ENCODE results near the gene STIM1.

The STIM1 gene

GRCh38 chr11:3925513-3925912 lies 70.0 kb downstream of the STIM1 start:
- DNase-seq = no peak

GRCh38 chr11:3926458-3927095 lies 71.1 kb downstream of the STIM1 start:
- no peak for DNase-seq

- no peak for DNase-seq
Measured at GRCh38 chr11:3927129-3927796, 71.8 kb downstream of the STIM1 start.

GRCh38 chr11:3929232-3929631 lies 73.8 kb downstream of the STIM1 start:
- no peak for DNase-seq

- no peak for DNase-seq
Measured at GRCh38 chr11:3929649-3930048, 74.2 kb downstream of the STIM1 start.

- no peak for DNase-seq
Measured at GRCh38 chr11:3932698-3933097, 77.2 kb downstream of the STIM1 start.

- no peak for DNase-seq
Measured at GRCh38 chr11:3933165-3933628, 77.7 kb downstream of the STIM1 start.

- DNase-seq = no peak
Measured at GRCh38 chr11:3934658-3935057, 79.2 kb downstream of the STIM1 start.

- no peak for DNase-seq
Measured at GRCh38 chr11:3936517-3936916, 81.1 kb downstream of the STIM1 start.

GRCh38 chr11:3939211-3939610 lies 83.7 kb downstream of the STIM1 start:
- DNase-seq = no peak

- no peak for DNase-seq
Measured at GRCh38 chr11:3939651-3940190, 84.3 kb downstream of the STIM1 start.

- DNase-seq = no peak
Measured at GRCh38 chr11:3942160-3942955, 86.9 kb downstream of the STIM1 start.

- DNase-seq = no peak
Measured at GRCh38 chr11:3942956-3943497, 87.6 kb downstream of the STIM1 start.

GRCh38 chr11:3944198-3944597 lies 88.7 kb downstream of the STIM1 start:
- DNase-seq = no peak

GRCh38 chr11:3946455-3947017 lies 91.1 kb downstream of the STIM1 start:
- no peak for DNase-seq

- no peak for DNase-seq
Measured at GRCh38 chr11:3947061-3947460, 91.6 kb downstream of the STIM1 start.

GRCh38 chr11:3949125-3949524 lies 93.7 kb downstream of the STIM1 start:
- DNase-seq = no peak

- DNase-seq = peak; percentile 66
Measured at GRCh38 chr11:3950996-3951660, 95.7 kb downstream of the STIM1 start.

- DNase-seq = no peak
Measured at GRCh38 chr11:3952715-3953114, 97.3 kb downstream of the STIM1 start.

- DNase-seq = no peak
Measured at GRCh38 chr11:3953327-3953726, 97.9 kb downstream of the STIM1 start.

- DNase-seq = no peak
Measured at GRCh38 chr11:3954448-3955298, 99.2 kb downstream of the STIM1 start.

Measured in islet precursor cell (in vitro differentiated cells).